Measurements from ENCODE around the gene FUNDC2.

- TF ChIP-seq CTCF (IDR thresholded peaks at IDR 0.05) (no peak), POLR2A (IDR thresholded peaks at IDR 0.05; ENCODE audit: low read depth) (peak; percentile 19), POLR2AphosphoS5 (IDR thresholded peaks at IDR 0.05) (peak; percentile 77 to 84), EP300 (IDR thresholded peaks at IDR 0.05) (no peak)
Observed at GRCh38 chrX:155026727-155027508, at the start of gene FUNDC2.
